ENCODE results near the gene KIAA0408.
"Not testable (repeated sequence)": the region's sequence is repeated elsewhere in the genome, so short reads cannot be mapped to it uniquely, and the experiment has no call there.

KIAA0408 gene

GRCh38 chr6:127463056-127463455 lies 3.9 kb upstream of the KIAA0408 start:
- no peak for DNase-seq (ENCODE audit: low spot score)

GRCh38 chr6:127462376-127462775 lies 3.2 kb upstream of the KIAA0408 start:
- no peak for DNase-seq (ENCODE audit: low spot score)

GRCh38 chr6:127460465-127460864 lies 1.3 kb upstream of the KIAA0408 start:
- no peak for DNase-seq (ENCODE audit: low spot score)

GRCh38 chr6:127458817-127459216 lies 372 bp downstream of the KIAA0408 start:
- peak; percentile 40 for DNase-seq (ENCODE audit: low spot score)

GRCh38 chr6:127458222-127458621 lies 967 bp downstream of the KIAA0408 start:
- no peak for DNase-seq (ENCODE audit: low spot score)

- peak; percentile 51 for DNase-seq (ENCODE audit: low spot score)
These were observed 1.6 kb downstream of the KIAA0408 start for GRCh38 chr6:127457456-127458064.

GRCh38 chr6:127456465-127456864 lies 2.7 kb downstream of the KIAA0408 start:
- no peak for DNase-seq (ENCODE audit: low spot score)

- DNase-seq (ENCODE audit: low spot score) = no peak
These were observed 5.2 kb downstream of the KIAA0408 start for GRCh38 chr6:127453845-127454619.

GRCh38 chr6:127452803-127453202 lies 6.4 kb downstream of the KIAA0408 start:
- no peak for DNase-seq (ENCODE audit: low spot score)

- DNase-seq (ENCODE audit: low spot score) = no peak
These were observed 7.8 kb downstream of the KIAA0408 start for GRCh38 chr6:127451388-127451787.

GRCh38 chr6:127447780-127448179 lies 11.4 kb downstream of the KIAA0408 start:
- no peak for DNase-seq (ENCODE audit: low spot score)

- DNase-seq (ENCODE audit: low spot score) = no peak
These were observed 12.8 kb downstream of the KIAA0408 start for GRCh38 chr6:127446356-127446755.

GRCh38 chr6:127441881-127442280 lies 17.3 kb downstream of the KIAA0408 start:
- DNase-seq (ENCODE audit: low spot score) = no peak

- no peak for DNase-seq (ENCODE audit: low spot score)
These were observed 19.5 kb downstream of the KIAA0408 start for GRCh38 chr6:127439718-127440117.

- DNase-seq (ENCODE audit: low spot score) = no peak
These were observed 22.5 kb downstream of the KIAA0408 start for GRCh38 chr6:127436578-127437110.

GRCh38 chr6:127435626-127436220 lies 23.5 kb downstream of the KIAA0408 start:
- DNase-seq (ENCODE audit: low spot score) = no peak

GRCh38 chr6:127434651-127435050 lies 24.5 kb downstream of the KIAA0408 start:
- DNase-seq (ENCODE audit: low spot score) = no peak

- not testable (repeated sequence) for DNase-seq (ENCODE audit: low spot score)
These were observed 30.6 kb downstream of the KIAA0408 start for GRCh38 chr6:127428562-127428961.

GRCh38 chr6:127423921-127424320 lies 35.3 kb downstream of the KIAA0408 start:
- no peak for DNase-seq (ENCODE audit: low spot score)

GRCh38 chr6:127421164-127421563 lies 38.0 kb downstream of the KIAA0408 start:
- not testable (repeated sequence) for DNase-seq (ENCODE audit: low spot score)

- peak; percentile 81 for DNase-seq (ENCODE audit: low spot score)
These were observed 38.6 kb downstream of the KIAA0408 start for GRCh38 chr6:127420556-127420955.

GRCh38 chr6:127415096-127415495 lies 44.1 kb downstream of the KIAA0408 start:
- DNase-seq (ENCODE audit: low spot score) = no peak

GRCh38 chr6:127413123-127413522 lies 46.1 kb downstream of the KIAA0408 start:
- not testable (repeated sequence) for DNase-seq (ENCODE audit: low spot score)
